H9 (cell line): Measurements from ENCODE around the gene DLGAP4. TPM values are rescaled to one million over a fixed set of nuclear protein-coding genes. Genes with fewer than 3 reads are reported as not detected.
A peak's percentile ranks its signal among the peaks of the same experiment; 100 is the strongest.

Experiments used
- DNase-seq: peaks from one replicate; pipeline ENCODE4 v3.0.0-alpha.2; 2017
- H2AFZ ChIP-seq: one replicate; pipeline ENCODE4 v1.6.1; 2013; ENCODE audit warnings: mild to moderate bottlenecking, low read length, control low read depth, moderate library complexity
- H2AK5ac ChIP-seq: 2 replicates; pipeline ENCODE4 v1.6.1; 2013; ENCODE audit warnings: low read length, control low read depth, mixed read lengths; ENCODE audit not compliant: insufficient read length
- H2BK120ac ChIP-seq: one replicate; pipeline ENCODE4 v1.6.1; 2013; ENCODE audit warnings: low read depth, mild to moderate bottlenecking, low read length, control low read depth, inconsistent platforms; ENCODE audit not compliant: poor library complexity, severe bottlenecking
- H2BK12ac ChIP-seq: 2 replicates; pipeline ENCODE4 v1.6.1; 2013; ENCODE audit warnings: low read length, control low read depth, mixed read lengths, low read depth; ENCODE audit not compliant: insufficient read length
- H2BK15ac ChIP-seq: 2 replicates; pipeline ENCODE4 v1.6.1; 2013; ENCODE audit warnings: low read depth, low read length, control low read depth
- H2BK20ac ChIP-seq: one replicate; pipeline ENCODE4 v1.6.1; 2013; ENCODE audit warnings: low read depth, mild to moderate bottlenecking, low read length, control low read depth, inconsistent platforms; ENCODE audit not compliant: poor library complexity, severe bottlenecking
- H2BK5ac ChIP-seq: 2 replicates; pipeline ENCODE4 v1.6.1; 2013; ENCODE audit warnings: low read length, control low read depth, mixed read lengths; ENCODE audit not compliant: insufficient read length
- H3K14ac ChIP-seq: 2 replicates; pipeline ENCODE4 v1.6.1; 2013; ENCODE audit warnings: low read length, control low read depth; ENCODE audit not compliant: insufficient read depth
- H3K18ac ChIP-seq: 2 replicates; pipeline ENCODE4 v1.6.1; 2013; ENCODE audit warnings: low read depth, mild to moderate bottlenecking, mixed read lengths, low read length, control low read depth; ENCODE audit not compliant: insufficient read length
- H3K23ac ChIP-seq: 2 replicates; pipeline ENCODE4 v1.6.1; 2013; ENCODE audit warnings: low read length, control low read depth, mixed read lengths, low read depth; ENCODE audit not compliant: insufficient read length
- H3K23me2 ChIP-seq: 2 replicates; pipeline ENCODE4 v1.6.1; 2013; ENCODE audit warnings: low read depth, mild to moderate bottlenecking, mixed read lengths, low read length, control low read depth; ENCODE audit not compliant: insufficient read length, poor library complexity, severe bottlenecking
- H3K27ac ChIP-seq: 2 replicates; pipeline ENCODE4 v1.5.1; 2013; ENCODE audit warnings: low read length, control low read depth, mixed read lengths, low read depth; ENCODE audit not compliant: insufficient read length
- H3K27me3 ChIP-seq: 2 replicates; pipeline ENCODE4 v1.6.1; 2013; ENCODE audit warnings: low read length, control low read depth, inconsistent platforms; ENCODE audit not compliant: insufficient read depth
- H3K4ac ChIP-seq: 2 replicates; pipeline ENCODE4 v1.6.1; 2013; ENCODE audit warnings: low read depth, mild to moderate bottlenecking, control low read depth, inconsistent platforms, low read length, moderate library complexity
- H3K4me1 ChIP-seq: 2 replicates; pipeline ENCODE4 v1.6.1; 2013; ENCODE audit warnings: low read length, control low read depth, inconsistent platforms; ENCODE audit not compliant: insufficient read depth
- H3K4me2 ChIP-seq: 2 replicates; pipeline ENCODE4 v1.6.1; 2013; ENCODE audit warnings: low read length, control low read depth, mixed read lengths; ENCODE audit not compliant: insufficient read length, insufficient read depth
- H3K56ac ChIP-seq: 2 replicates; pipeline ENCODE4 v1.6.1; 2013; ENCODE audit warnings: low read depth, mild to moderate bottlenecking, mixed read lengths, low read length, control low read depth; ENCODE audit not compliant: insufficient read length
- H3K79me1 ChIP-seq: 2 replicates; pipeline ENCODE4 v1.6.1; 2013; ENCODE audit warnings: low read depth, mild to moderate bottlenecking, moderate library complexity, low read length, control low read depth, inconsistent platforms; ENCODE audit not compliant: insufficient read depth, poor library complexity, severe bottlenecking
- H3K79me2 ChIP-seq: 2 replicates; pipeline ENCODE4 v1.6.1; 2013; ENCODE audit warnings: low read length, control low read depth, inconsistent platforms; ENCODE audit not compliant: insufficient read depth
- H3K9ac ChIP-seq: 2 replicates; pipeline ENCODE4 v1.6.1; 2013; ENCODE audit warnings: low read length, control low read depth, mixed read lengths; ENCODE audit not compliant: insufficient read length; ENCODE audit errors: extremely low read depth
- H3K9me3 ChIP-seq: one replicate; pipeline ENCODE4 v1.6.1; 2013; ENCODE audit warnings: low read depth, low read length, inconsistent platforms; ENCODE audit not compliant: control insufficient read depth
- H3T11ph ChIP-seq: one replicate; pipeline ENCODE4 v1.6.1; 2013; ENCODE audit warnings: mild to moderate bottlenecking, low read length, control low read depth, inconsistent platforms
- H4K20me1 ChIP-seq: one replicate; pipeline ENCODE4 v1.6.1; 2013; ENCODE audit not compliant: control insufficient read depth, insufficient read length, insufficient read depth
- H4K5ac ChIP-seq: 2 replicates; pipeline ENCODE4 v1.6.1; 2013; ENCODE audit warnings: low read depth, mild to moderate bottlenecking, mixed read lengths, low read length, control low read depth; ENCODE audit not compliant: insufficient read length
- H4K8ac ChIP-seq: replicated peaks from 2 replicates; pipeline ENCODE4 v1.6.1; 2013; ENCODE audit warnings: low read length, control low read depth, mixed read lengths, low read depth; ENCODE audit not compliant: insufficient read length
- H4K91ac ChIP-seq: 2 replicates; pipeline ENCODE4 v1.6.1; 2013; ENCODE audit warnings: low read depth, mild to moderate bottlenecking, moderate library complexity, mixed read lengths, low read length, control low read depth; ENCODE audit not compliant: insufficient read length
- H3K27ac Mint-ChIP-seq, 3 experiments: 2 replicates in 2 of 3; 3 replicates in 1 of 3; pipeline ENCODE4 v1.8.0; 2020 to 2021; ENCODE audit warnings: mixed read lengths in 3 of 3, mild to moderate bottlenecking in 1 of 3, moderate library complexity in 1 of 3
- H3K27me3 Mint-ChIP-seq: 2 replicates; pipeline ENCODE4 v1.8.0; 2021; ENCODE audit warnings: low read depth, mild to moderate bottlenecking, moderate library complexity, mixed read lengths
- H3K36me3 Mint-ChIP-seq, 3 experiments: 2 replicates in 2 of 3; 3 replicates in 1 of 3; pipeline ENCODE4 v1.8.0; 2020 to 2021; ENCODE audit warnings: low read depth in 3 of 3, mixed read lengths in 3 of 3; ENCODE audit not compliant: insufficient read depth in 1 of 3
- H3K4me1 Mint-ChIP-seq, 2 experiments: 2 replicates each; pipeline ENCODE4 v1.8.0; 2020; ENCODE audit warnings: mixed read lengths in 2 of 2
- H3K4me3 Mint-ChIP-seq, 2 experiments: 2 replicates in 1 of 2; 3 replicates in 1 of 2; pipeline ENCODE4 v1.8.0; 2020 to 2021; ENCODE audit warnings: mild to moderate bottlenecking in 2 of 2, mixed read lengths in 2 of 2, moderate library complexity in 1 of 2
- H3K9me3 Mint-ChIP-seq, 2 experiments: 2 replicates in 1 of 2; 3 replicates in 1 of 2; pipeline ENCODE4 v1.8.0; 2020; ENCODE audit warnings: mild to moderate bottlenecking in 2 of 2, mixed read lengths in 2 of 2, moderate library complexity in 1 of 2
- CTCF ChIP-seq: fragments of 200-600 bp; sonication (generic); conservative IDR thresholded peaks from 3 replicates; pipeline ENCODE4 v1.8.0; 2021; ENCODE audit warnings: antibody characterized with exemption, mild to moderate bottlenecking
- WGBS: extraction: QIAGEN DNeasy Blood & Tissue Kit; methylation state at CpG from one replicate; pipeline ENCODE4 v1.1.7; 2013; ENCODE audit warnings: missing lambda C conversion rate, low lambda C conversion rate, mixed read lengths; ENCODE audit not compliant: insufficient read length; ENCODE audit errors: extremely low coverage; 5-methylcytosine and 5-hydroxymethylcytosine counted together
- total RNA-seq: library from RNA; stranded (reverse); gene quantifications from 2 replicates; pipeline ENCODE4 v1.2.1, GENCODE V29; 2021

The DLGAP4 gene
- total RNA-seq, 1 experiment from 2014 or later, result 48.0 TPM

GRCh38 chr20:36499211-36499610 is 193.1 kb downstream of the DLGAP4 start:
- H3K79me2 ChIP-seq, result no peaks in the 10 kb centered on the region
- H3K4me3 Mint-ChIP-seq, result no peak overlapping the region
- H4K5ac ChIP-seq, result no peak overlapping the region
- DNase-seq, result no peak
- H3K79me1 ChIP-seq, result no peaks in the 10 kb centered on the region
- H3K27me3 ChIP-seq, result no peaks in the 10 kb centered on the region
- no peak overlapping the region for H3K4ac ChIP-seq
- H3K9ac ChIP-seq, result no peak overlapping the region
- no peaks in the 10 kb centered on the region for H4K20me1 ChIP-seq
- H3K56ac ChIP-seq, result no peak overlapping the region
- H3K4me1 ChIP-seq, result no peaks in the 10 kb centered on the region
- H2BK20ac ChIP-seq, result no peak overlapping the region
- no peak overlapping the region for H3K4me2 ChIP-seq
- no peak overlapping the region for H2BK5ac ChIP-seq
- H3K9me3 Mint-ChIP-seq, result no peaks in the 10 kb centered on the region
- H4K91ac ChIP-seq, result no peak overlapping the region
- H2AFZ ChIP-seq, result no peak overlapping the region
- H3K4me1 Mint-ChIP-seq, result no peaks in the 10 kb centered on the region
- H3K27ac Mint-ChIP-seq, result 0 out of 7 replicates have a peak overlapping the region, but pooled peaks of 1 of the 3 experiments have one; percentile 15
- H3K14ac ChIP-seq, result no peak overlapping the region; the same call in 1 of the 2 replicates
- H3K36me3 Mint-ChIP-seq, result peaks cover 18 to 73% (median 67%) of the 10 kb centered on the region in 3 experiments; a peak in 6 of 7 replicates
- H2AK5ac ChIP-seq, result no peak overlapping the region
- TF ChIP-seq CTCF, result no peak
- no peaks in the 10 kb centered on the region for H3K23me2 ChIP-seq
- no peak overlapping the region for H2BK120ac ChIP-seq
- no peak overlapping the region for H3K27ac ChIP-seq
- no CpG with 5 or more reads among the region's 26 CpGs for WGBS
- H3K18ac ChIP-seq, result no peak overlapping the region
- no peak overlapping the region for H2BK15ac ChIP-seq
- H3K9me3 ChIP-seq, result no peaks in the 10 kb centered on the region
- no peak overlapping the region for H3K23ac ChIP-seq
- no peak overlapping the region for H3T11ph ChIP-seq
- no peaks in the 10 kb centered on the region for H3K27me3 Mint-ChIP-seq
- no peak overlapping the region for H2BK12ac ChIP-seq
- H4K8ac ChIP-seq, result no peak overlapping the region
